ENCODE measurements around the gene SMYD3. TPM values are rescaled to one million over a fixed set of nuclear protein-coding genes. Genes with fewer than 3 reads are reported as not detected.

The SMYD3 gene
- total RNA-seq, 1 experiment from 2014 or later: 29.6 TPM

GRCh38 chr1:246067432-246068216 is 439.5 kb downstream of the SMYD3 start:
- no peak overlapping the region for H2AFZ ChIP-seq
- CTCF ChIA-PET: no interaction called here

GRCh38 chr1:246066573-246066972 is 440.5 kb downstream of the SMYD3 start:
- BruUV-seq (replicated peaks): no TSS peak

More at GRCh38 chr1:246067432-246068216, 439.5 kb downstream of the SMYD3 start:
- intact Hi-C loops (cut with micrococcal nuclease; ENCODE audit: unreplicated experiment): no loop called here
- Histone ChIP-seq H3F3A (ENCODE audit: insufficient read depth, low read depth) (no peaks in the 10 kb centered on the region), H3K27me3 (ENCODE audit: insufficient read depth, low read depth) (no peaks in the 10 kb centered on the region), H3K36me3 (ENCODE audit: low read depth) (no peaks in the 10 kb centered on the region), H3K4me2 (no peak overlapping the region), H3K9me2 (ENCODE audit: insufficient read depth) (no peaks in the 10 kb centered on the region), H3K9me3 (ENCODE audit: insufficient read depth, low read depth) (no peaks in the 10 kb centered on the region), H4K20me1 (ENCODE audit: insufficient read depth) (no peaks in the 10 kb centered on the region), H3K79me2 (ENCODE audit: low read depth) (no peaks in the 10 kb centered on the region), H3K4me3 (no peak overlapping the region), H3K27ac (no peak overlapping the region), H3K4me1 (replicated peaks; ENCODE audit: insufficient read depth) (no peaks in the 10 kb centered on the region)
- DNase-seq: no peak
- BruUV-seq (replicated peaks): no TSS peak
- no peak for TF ChIP-seq CTCF (conservative IDR thresholded peaks at IDR 0.05)
- no peak for TF ChIP-seq EZH2 (IDR thresholded peaks at IDR 0.05; ENCODE audit: low read depth)
- POLR2A ChIA-PET (ENCODE audit: unreplicated experiment): no interaction called here

GRCh38 chr1:246065592-246065991 is 441.5 kb downstream of the SMYD3 start:
- Histone ChIP-seq H3K4me3 (no peak overlapping the region), H3K9me2 (ENCODE audit: insufficient read depth) (no peaks in the 10 kb centered on the region), H2AFZ (no peak overlapping the region), H3K27ac (no peak overlapping the region), H4K20me1 (ENCODE audit: insufficient read depth) (no peaks in the 10 kb centered on the region), H3K4me1 (replicated peaks; ENCODE audit: insufficient read depth) (no peaks in the 10 kb centered on the region), H3K9me3 (ENCODE audit: insufficient read depth, low read depth) (no peaks in the 10 kb centered on the region), H3K36me3 (ENCODE audit: low read depth) (no peaks in the 10 kb centered on the region), H3K79me2 (ENCODE audit: low read depth) (no peaks in the 10 kb centered on the region), H3K4me2 (no peak overlapping the region), H3K27me3 (ENCODE audit: insufficient read depth, low read depth) (no peaks in the 10 kb centered on the region), H3F3A (ENCODE audit: insufficient read depth, low read depth) (no peaks in the 10 kb centered on the region)
- no TSS peak for BruUV-seq (replicated peaks)
- intact Hi-C loops (cut with micrococcal nuclease; ENCODE audit: unreplicated experiment): no loop called here
- DNase-seq: no peak
- ChIA-PET POLR2A (ENCODE audit: unreplicated experiment) (no interaction called here), CTCF (no interaction called here)
- no peak for TF ChIP-seq EZH2 (IDR thresholded peaks at IDR 0.05; ENCODE audit: low read depth)
- no peak for TF ChIP-seq CTCF (conservative IDR thresholded peaks at IDR 0.05)

More at GRCh38 chr1:246066573-246066972, 440.5 kb downstream of the SMYD3 start:
- no peaks in the 10 kb centered on the region for H3K79me2 ChIP-seq (ENCODE audit: low read depth)
- H4K20me1 ChIP-seq (ENCODE audit: insufficient read depth): no peaks in the 10 kb centered on the region
- intact Hi-C loops (cut with micrococcal nuclease; ENCODE audit: unreplicated experiment): no loop called here
- H3K4me2 ChIP-seq: no peak overlapping the region
- H3K9me3 ChIP-seq (ENCODE audit: insufficient read depth, low read depth): no peaks in the 10 kb centered on the region
- H2AFZ ChIP-seq: no peak overlapping the region
- no peak overlapping the region for H3K4me3 ChIP-seq
- CTCF ChIA-PET: no interaction called here
- TF ChIP-seq CTCF (conservative IDR thresholded peaks at IDR 0.05) (no peak), EZH2 (IDR thresholded peaks at IDR 0.05; ENCODE audit: low read depth) (no peak)
- DNase-seq: no peak
- H3K27me3 ChIP-seq (ENCODE audit: insufficient read depth, low read depth): no peaks in the 10 kb centered on the region
- POLR2A ChIA-PET (ENCODE audit: unreplicated experiment): no interaction called here
- no peak overlapping the region for H3K27ac ChIP-seq
- no peaks in the 10 kb centered on the region for H3K4me1 ChIP-seq (replicated peaks; ENCODE audit: insufficient read depth)
- H3F3A ChIP-seq (ENCODE audit: insufficient read depth, low read depth): no peaks in the 10 kb centered on the region
- H3K36me3 ChIP-seq (ENCODE audit: low read depth): no peaks in the 10 kb centered on the region
- H3K9me2 ChIP-seq (ENCODE audit: insufficient read depth): no peaks in the 10 kb centered on the region
